Measurements from ENCODE around the gene ADAT3.

- no peak for TF ChIP-seq EZH2phosphoT487 (IDR thresholded peaks at IDR 0.05; ENCODE audit: low read depth, severe bottlenecking, unreplicated experiment)
- TF ChIP-seq CTCF (IDR thresholded peaks at IDR 0.05; ENCODE audit: poor library complexity) = no peak
Measured at GRCh38 chr19:1863328-1863637, 41.9 kb upstream of the ADAT3 start, which contains the start of gene KLF16.
